Immature natural killer cell (primary cell): ENCODE data around the gene B3GNT7. TPM values are rescaled to one million over a fixed set of nuclear protein-coding genes. Genes with fewer than 3 reads are reported as not detected.
"Not testable (repeated sequence)": the region's sequence is repeated elsewhere in the genome, so short reads cannot be mapped to it uniquely, and the experiment has no call there.

Source experiments
- DNase-seq, 3 donors: peaks; one replicate each; pipeline ENCODE4 v3.0.0; 2022; ENCODE audit warnings: mixed read lengths in 1 of 3
- H3K27ac Mint-ChIP-seq, 6 donors: one replicate each; pipeline ENCODE4 v1.8.0; 2020; ENCODE audit warnings: mixed read lengths in 6 of 6, mild to moderate bottlenecking in 5 of 6, inconsistent platforms in 4 of 6, moderate library complexity in 3 of 6
- H3K27me3 Mint-ChIP-seq, 3 donors: one replicate each; pipeline ENCODE4 v1.8.0; 2020 to 2021; ENCODE audit warnings: low read depth in 3 of 3, mild to moderate bottlenecking in 3 of 3, mixed read lengths in 3 of 3, moderate library complexity in 3 of 3, inconsistent platforms in 1 of 3
- H3K36me3 Mint-ChIP-seq, 3 donors: one replicate each; pipeline ENCODE4 v1.8.0; 2020; ENCODE audit warnings: mixed read lengths in 3 of 3, inconsistent platforms in 2 of 3, mild to moderate bottlenecking in 2 of 3
- H3K4me1 Mint-ChIP-seq, 2 donors: one replicate each; pipeline ENCODE4 v1.8.0; 2020; ENCODE audit warnings: inconsistent platforms in 2 of 2, mild to moderate bottlenecking in 2 of 2, mixed read lengths in 2 of 2, moderate library complexity in 1 of 2
- H3K4me3 Mint-ChIP-seq, 5 donors: one replicate each; pipeline ENCODE4 v1.8.0; 2020; ENCODE audit warnings: mild to moderate bottlenecking in 5 of 5, mixed read lengths in 5 of 5, inconsistent platforms in 3 of 5, moderate library complexity in 3 of 5
- H3K9me3 Mint-ChIP-seq, 6 donors: one replicate each; pipeline ENCODE4 v1.8.0; 2020; ENCODE audit warnings: mild to moderate bottlenecking in 6 of 6, mixed read lengths in 6 of 6, inconsistent platforms in 4 of 6, moderate library complexity in 3 of 6
- polyA plus RNA-seq, 3 donors: library from polyadenylated mRNA; unstranded; fragments of 300-500 nt; fragmentation: Illumina TruSeq; gene quantifications; one replicate each; pipeline ENCODE4 v1.2.3, GENCODE V29; 2021

The B3GNT7 gene
- polyA plus RNA-seq, 3 donors from 2014 or later = 5.8 to 8.9 (median 7.8) TPM

DNA sequence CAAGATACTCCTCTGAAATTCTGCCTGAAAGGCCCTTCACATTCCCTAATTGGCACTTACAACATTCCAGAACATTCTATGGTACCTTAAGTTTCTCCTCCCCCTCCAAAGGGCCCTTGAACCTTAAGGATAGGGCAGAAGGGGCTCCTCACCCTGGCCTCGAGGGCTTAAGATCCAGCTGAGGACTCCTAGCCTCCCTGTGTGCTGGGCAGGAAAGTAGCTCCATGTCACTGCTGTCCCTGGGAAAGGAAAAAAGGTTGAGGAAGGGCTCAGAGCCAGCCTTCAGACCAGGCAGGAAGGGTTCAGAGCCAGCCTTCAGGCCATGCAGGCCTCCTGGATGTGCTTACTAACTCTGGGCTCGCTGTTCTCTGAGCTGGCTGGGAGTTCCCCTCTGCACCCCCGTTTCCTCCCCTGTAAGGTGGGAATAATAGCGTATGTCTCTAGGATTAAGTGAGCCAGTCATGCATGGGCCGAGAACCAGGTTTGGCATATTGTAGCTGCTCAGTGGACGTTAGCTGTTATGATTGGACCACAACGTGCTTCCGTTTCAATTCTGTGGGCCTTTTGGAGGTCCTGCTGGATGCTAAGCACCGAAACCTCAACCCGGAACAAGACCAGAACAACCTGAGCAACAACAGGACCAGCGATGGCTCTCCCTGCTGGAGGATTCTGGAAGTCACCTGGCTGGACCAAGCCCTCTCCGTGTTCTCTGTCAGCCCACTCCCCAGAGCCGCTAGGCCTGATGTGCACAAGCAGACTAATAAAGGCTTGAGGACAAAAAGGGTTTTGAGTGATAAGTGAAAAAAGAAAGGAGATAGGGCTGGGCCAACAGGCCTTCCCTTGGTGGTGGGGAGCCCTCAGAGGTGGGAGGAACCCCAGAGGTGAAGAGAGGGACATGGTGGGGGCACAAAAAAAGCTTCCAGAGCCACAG, 1.0 kb upstream of the B3GNT7 start:
- peaks cover 71 to 72% of the 10 kb centered on the region in 2 donors for H3K4me1 Mint-ChIP-seq
- peak overlapping the region; percentile 93 to 98 (median 96) for H3K4me3 Mint-ChIP-seq
- H3K27me3 Mint-ChIP-seq = peaks cover 28 to 44% (median 37%) of the 10 kb centered on the region in 3 donors
- no peaks in the 10 kb centered on the region for H3K9me3 Mint-ChIP-seq
- H3K27ac Mint-ChIP-seq = peak overlapping the region; percentile 99 to 100 (median 100)
- no peaks in the 10 kb centered on the region for H3K36me3 Mint-ChIP-seq
- DNase-seq = peak; percentile 70 to 82 (median 73)

DNA sequence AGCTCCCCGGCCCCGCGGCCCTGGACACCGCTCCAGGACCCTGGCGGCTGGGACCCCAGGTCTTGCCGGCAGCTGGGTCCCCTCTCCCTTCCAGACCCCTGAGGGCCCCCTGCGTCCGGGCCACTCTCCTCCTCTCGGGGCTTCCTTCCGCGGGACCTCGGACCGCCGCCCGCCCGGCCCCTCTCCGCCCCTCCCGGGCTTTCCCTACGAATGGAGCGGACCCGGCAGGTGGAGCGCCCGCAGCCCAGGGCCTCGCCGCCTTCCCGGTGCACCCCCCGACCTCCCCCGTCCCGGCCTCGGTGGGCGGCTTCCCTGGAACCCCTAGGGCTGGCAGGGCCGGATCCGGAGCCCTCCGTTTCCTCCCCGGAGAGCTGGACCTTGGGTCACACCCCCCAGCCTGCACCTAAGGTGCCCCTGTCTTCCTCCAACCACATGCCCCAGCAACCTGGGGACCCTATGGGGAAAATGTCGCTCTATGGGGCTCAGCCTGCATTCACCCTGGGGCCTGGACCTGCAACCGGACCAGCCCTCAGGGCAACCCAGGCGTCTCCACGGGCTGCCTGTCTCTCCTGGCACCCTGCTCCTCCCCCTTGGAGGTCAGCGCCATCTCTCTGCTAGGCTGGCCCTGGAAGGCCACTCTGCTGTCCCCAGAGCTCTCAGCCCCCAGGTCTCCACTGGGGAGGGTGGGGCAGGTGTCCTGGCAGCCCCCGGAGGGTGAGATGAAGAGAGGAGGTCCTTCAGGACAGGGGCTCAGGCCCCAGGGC, 730 bp downstream of the B3GNT7 start:
- Mint-ChIP-seq H3K27ac (peak overlapping the region; percentile 68 to 95 (median 92)), H3K27me3 (peaks cover 28 to 40% (median 37%) of the 10 kb centered on the region in 3 donors), H3K4me3 (peak overlapping the region; percentile 83 to 89 (median 85)), H3K9me3 (no peaks in the 10 kb centered on the region), H3K4me1 (peaks cover 61 to 70% of the 10 kb centered on the region in 2 donors), H3K36me3 (no peaks in the 10 kb centered on the region)
- DNase-seq = no peak

DNA sequence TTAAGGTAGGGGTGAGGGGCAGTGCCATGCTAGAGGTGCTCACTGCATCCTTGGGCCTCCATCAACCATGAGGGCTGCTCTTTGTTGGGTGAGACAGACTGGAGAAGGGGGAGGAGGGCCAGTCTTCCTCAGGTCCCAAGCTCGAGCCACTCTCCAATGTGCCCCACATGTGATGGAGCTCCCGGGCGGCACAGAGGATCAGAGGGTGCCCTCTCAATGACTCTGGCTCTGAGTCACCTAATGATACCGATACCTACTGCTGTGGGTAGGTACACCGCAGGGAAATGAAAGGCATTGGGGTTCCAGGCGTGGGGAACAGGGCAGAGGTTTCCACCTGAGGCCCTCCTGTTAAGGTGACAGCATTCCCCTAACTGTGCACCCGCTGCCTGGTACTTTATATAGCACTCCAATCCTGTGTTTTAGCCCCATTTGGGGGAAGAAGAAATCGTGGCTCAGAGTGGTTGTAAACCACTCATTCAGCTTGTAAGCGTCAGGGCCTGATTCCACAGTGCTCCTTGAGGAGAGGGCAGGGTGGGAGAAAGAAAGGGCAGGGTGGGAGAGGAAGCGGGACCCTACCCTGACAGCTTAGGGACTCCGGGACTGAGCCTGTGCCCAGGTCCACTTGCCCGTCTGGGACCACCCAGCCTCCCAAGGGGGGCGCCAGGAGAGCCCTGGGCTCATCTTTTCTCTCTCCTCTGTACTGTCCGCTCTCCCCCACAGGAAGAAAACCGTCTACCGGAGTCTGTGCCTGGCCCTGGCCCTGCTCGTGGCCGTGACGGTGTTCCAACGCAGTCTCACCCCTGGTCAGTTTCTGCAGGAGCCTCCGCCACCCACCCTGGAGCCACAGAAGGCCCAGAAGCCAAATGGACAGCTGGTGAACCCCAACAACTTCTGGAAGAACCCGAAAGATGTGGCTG, 1.8 kb downstream of the B3GNT7 start:
- peaks cover 0 to 3% (median 3%) of the 10 kb centered on the region in 3 donors for H3K36me3 Mint-ChIP-seq
- H3K27me3 Mint-ChIP-seq = peaks cover 19 to 33% (median 27%) of the 10 kb centered on the region in 3 donors
- peak overlapping the region; percentile 83 to 89 (median 85) for H3K4me3 Mint-ChIP-seq
- peaks cover 53 to 65% of the 10 kb centered on the region in 2 donors for H3K4me1 Mint-ChIP-seq
- peak overlapping the region; percentile 68 to 95 (median 92) for H3K27ac Mint-ChIP-seq
- no peaks in the 10 kb centered on the region for H3K9me3 Mint-ChIP-seq
- no peak for DNase-seq

DNA sequence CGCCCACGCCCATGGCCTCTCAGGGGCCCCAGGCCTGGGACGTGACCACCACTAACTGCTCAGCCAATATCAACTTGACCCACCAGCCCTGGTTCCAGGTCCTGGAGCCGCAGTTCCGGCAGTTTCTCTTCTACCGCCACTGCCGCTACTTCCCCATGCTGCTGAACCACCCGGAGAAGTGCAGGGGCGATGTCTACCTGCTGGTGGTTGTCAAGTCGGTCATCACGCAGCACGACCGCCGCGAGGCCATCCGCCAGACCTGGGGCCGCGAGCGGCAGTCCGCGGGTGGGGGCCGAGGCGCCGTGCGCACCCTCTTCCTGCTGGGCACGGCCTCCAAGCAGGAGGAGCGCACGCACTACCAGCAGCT, 2.4 kb downstream of the B3GNT7 start:
- H3K27me3 Mint-ChIP-seq = peaks cover 17 to 30% (median 21%) of the 10 kb centered on the region in 3 donors
- peaks cover 46 to 59% of the 10 kb centered on the region in 2 donors for H3K4me1 Mint-ChIP-seq
- H3K4me3 Mint-ChIP-seq = peak overlapping the region in 3 of 5 donors; percentile 25 to 88 (median 51)
- H3K36me3 Mint-ChIP-seq = peaks cover 0 to 3% (median 3%) of the 10 kb centered on the region in 3 donors
- peak in 1 of 3 donors; percentile 30 for DNase-seq
- peak overlapping the region in 5 of 6 donors; percentile 51 to 89 (median 82) for H3K27ac Mint-ChIP-seq
- no peaks in the 10 kb centered on the region for H3K9me3 Mint-ChIP-seq

DNA sequence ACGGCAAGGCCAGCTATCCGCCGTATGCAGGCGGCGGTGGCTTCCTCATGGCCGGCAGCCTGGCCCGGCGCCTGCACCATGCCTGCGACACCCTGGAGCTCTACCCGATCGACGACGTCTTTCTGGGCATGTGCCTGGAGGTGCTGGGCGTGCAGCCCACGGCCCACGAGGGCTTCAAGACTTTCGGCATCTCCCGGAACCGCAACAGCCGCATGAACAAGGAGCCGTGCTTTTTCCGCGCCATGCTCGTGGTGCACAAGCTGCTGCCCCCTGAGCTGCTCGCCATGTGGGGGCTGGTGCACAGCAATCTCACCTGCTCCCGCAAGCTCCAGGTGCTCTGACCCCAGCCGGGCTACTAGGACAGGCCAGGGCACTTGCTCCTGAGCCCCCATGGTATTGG, 3.1 kb downstream of the B3GNT7 start:
- H3K4me3 Mint-ChIP-seq = peak overlapping the region in 3 of 5 donors; percentile 33 to 53 (median 36)
- no peak for DNase-seq
- peaks cover 0 to 3% (median 3%) of the 10 kb centered on the region in 3 donors for H3K36me3 Mint-ChIP-seq
- H3K9me3 Mint-ChIP-seq = no peaks in the 10 kb centered on the region
- peaks cover 39 to 52% of the 10 kb centered on the region in 2 donors for H3K4me1 Mint-ChIP-seq
- peak overlapping the region in 3 of 6 donors; percentile 55 to 84 (median 68) for H3K27ac Mint-ChIP-seq
- peaks cover 12 to 24% (median 14%) of the 10 kb centered on the region in 3 donors for H3K27me3 Mint-ChIP-seq

DNA sequence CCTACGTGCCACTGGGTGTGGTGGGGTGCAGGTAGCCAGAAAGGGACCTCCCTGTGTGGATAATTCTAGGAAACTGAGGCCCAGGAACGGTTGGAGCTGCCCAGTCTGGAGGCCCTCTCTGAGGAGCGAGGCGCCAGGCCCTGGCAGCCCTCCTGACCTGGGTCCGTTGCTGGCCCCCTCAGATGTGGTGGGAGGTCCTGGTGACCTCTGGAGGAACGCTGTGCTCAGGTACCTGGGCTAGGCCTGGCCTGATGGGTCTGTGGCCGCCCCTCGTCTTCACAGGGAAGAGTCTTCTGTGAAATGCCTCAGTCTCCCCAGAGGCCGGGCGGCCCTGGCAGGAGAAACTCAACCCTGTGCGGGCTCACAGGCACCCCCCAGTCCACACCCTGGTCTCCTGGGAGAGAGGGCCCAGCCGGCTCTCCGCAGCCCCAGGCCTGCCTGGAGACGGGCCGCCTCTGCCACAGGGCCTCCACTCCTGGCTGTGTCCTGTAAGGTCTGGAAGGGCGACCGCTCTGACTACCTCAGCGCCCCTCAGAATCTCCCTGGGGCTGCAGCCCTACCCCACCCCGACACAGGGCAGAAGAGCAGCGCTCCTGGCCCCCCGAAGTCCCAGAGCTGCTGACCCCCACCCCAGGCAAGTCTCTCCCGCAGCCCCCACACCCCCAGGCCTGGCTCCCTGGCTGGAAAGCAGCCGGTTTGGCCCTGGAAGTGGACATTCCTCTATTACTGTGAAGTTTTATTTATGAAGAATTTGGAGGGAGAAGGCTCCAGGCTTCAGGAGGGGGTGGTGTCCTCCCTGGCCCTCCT, 3.7 kb downstream of the B3GNT7 start:
- no peaks in the 10 kb centered on the region for H3K9me3 Mint-ChIP-seq
- H3K27me3 Mint-ChIP-seq = peaks cover 8 to 18% (median 10%) of the 10 kb centered on the region in 3 donors
- H3K27ac Mint-ChIP-seq = peak overlapping the region in 5 of 6 donors; percentile 14 to 79 (median 55)
- no peak for DNase-seq
- H3K36me3 Mint-ChIP-seq = peaks cover 0 to 3% (median 3%) of the 10 kb centered on the region in 3 donors
- H3K4me1 Mint-ChIP-seq = peaks cover 34 to 46% of the 10 kb centered on the region in 2 donors
- no peak overlapping the region for H3K4me3 Mint-ChIP-seq

DNA sequence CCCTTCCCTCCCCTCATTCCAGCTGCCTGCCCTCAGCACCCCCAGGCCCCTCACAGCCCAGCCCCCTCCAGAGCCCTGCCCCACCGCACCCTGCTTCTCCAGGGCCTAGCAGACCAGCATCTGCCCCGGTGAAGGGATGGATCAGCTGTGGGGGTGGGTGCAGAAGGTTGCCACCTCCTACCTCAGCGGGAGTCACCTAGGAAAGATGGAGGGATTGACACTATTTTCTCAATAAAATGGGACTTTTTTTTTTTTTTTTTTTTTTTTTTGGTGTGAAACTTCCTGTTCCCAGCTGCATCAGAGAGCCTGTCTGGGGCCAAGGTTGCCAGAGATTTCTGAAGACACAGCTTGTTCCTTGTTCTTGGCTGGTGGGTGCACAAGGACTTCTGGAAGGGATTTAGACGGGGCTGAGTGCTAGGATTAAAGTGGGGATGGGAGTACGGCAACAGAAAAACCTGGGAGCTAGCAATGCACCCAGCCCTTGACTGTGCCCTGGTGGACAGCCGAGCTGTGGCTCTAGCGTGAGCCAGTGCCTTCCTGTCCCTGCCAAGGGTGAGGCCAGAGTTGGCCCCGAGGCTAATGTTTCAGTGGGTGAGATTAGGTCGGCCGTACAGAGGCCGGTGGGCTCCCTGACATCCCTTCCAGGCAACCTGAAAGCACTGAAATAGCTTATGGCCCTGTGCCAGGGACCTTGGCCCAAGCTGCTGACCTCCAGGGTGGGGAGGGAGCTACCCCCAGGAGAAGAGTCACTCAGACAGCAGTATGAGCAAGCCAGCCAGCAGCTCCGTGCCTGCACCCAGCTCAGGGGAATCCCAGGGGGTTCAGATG, 4.6 kb downstream of the B3GNT7 start:
- no peak overlapping the region for H3K4me3 Mint-ChIP-seq
- peaks cover 1 to 10% (median 2%) of the 10 kb centered on the region in 3 donors for H3K27me3 Mint-ChIP-seq
- no peaks in the 10 kb centered on the region for H3K9me3 Mint-ChIP-seq
- H3K27ac Mint-ChIP-seq = peak overlapping the region; percentile 66 to 93 (median 79)
- peaks cover 0 to 3% (median 3%) of the 10 kb centered on the region in 3 donors for H3K36me3 Mint-ChIP-seq
- DNase-seq = no peak
- peaks cover 27 to 39% of the 10 kb centered on the region in 2 donors for H3K4me1 Mint-ChIP-seq

DNA sequence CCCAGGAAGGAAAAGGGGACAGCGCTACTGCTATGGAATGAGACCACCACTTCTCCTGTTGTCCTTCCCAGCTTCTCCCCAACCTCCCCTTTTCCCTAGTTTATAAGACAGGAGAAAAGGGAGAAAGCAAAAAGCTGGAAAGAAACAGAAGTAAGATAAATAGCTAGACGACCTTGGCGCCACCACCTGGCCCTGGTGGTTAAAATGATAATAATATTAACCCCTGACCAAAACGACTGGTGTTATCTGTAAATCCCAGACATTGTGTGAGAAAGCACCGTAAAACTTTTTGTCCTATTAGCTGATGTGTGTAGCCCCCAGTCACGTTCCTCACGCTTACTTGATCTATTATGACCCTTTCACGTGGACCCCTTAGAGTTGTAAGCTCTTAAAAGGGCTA, 5.2 kb downstream of the B3GNT7 start:
- H3K4me3 Mint-ChIP-seq, H3K27me3 Mint-ChIP-seq, H3K36me3 Mint-ChIP-seq, H3K9me3 Mint-ChIP-seq, DNase-seq: not testable (repeated sequence)
- H3K27ac Mint-ChIP-seq = peak overlapping the region in 5 of 6 donors; percentile 66 to 93 (median 79)
- peaks cover 30 to 43% of the 10 kb centered on the region in 2 donors for H3K4me1 Mint-ChIP-seq

DNA sequence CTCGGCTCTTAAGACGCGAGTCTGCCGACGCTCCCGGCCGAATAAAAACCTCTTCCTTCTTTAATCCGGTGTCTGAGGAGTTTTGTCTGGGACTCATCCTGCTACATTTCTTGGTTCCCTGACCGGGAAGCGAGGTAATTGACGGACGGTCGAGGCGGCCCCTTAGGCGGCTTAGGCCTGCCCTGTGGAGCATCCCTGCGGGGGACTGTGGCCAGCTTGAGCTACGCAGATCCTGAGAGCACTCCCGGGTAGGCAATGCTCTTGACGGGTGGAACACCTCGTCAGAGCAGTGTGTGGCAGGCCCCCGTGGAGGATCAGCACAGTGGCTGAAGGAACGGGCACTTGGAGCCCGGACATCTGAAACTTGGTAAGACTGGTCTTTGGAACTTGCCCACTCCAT, 5.6 kb downstream of the B3GNT7 start:
- Mint-ChIP-seq H3K27ac (peak overlapping the region in 2 of 6 donors; percentile 10 to 50), H3K4me3 (peak overlapping the region in 1 of 5 donors; percentile 30), H3K4me1 (peaks cover 34 to 47% of the 10 kb centered on the region in 2 donors)
- DNase-seq, H3K27me3 Mint-ChIP-seq, H3K36me3 Mint-ChIP-seq, H3K9me3 Mint-ChIP-seq: not testable (repeated sequence)

DNA sequence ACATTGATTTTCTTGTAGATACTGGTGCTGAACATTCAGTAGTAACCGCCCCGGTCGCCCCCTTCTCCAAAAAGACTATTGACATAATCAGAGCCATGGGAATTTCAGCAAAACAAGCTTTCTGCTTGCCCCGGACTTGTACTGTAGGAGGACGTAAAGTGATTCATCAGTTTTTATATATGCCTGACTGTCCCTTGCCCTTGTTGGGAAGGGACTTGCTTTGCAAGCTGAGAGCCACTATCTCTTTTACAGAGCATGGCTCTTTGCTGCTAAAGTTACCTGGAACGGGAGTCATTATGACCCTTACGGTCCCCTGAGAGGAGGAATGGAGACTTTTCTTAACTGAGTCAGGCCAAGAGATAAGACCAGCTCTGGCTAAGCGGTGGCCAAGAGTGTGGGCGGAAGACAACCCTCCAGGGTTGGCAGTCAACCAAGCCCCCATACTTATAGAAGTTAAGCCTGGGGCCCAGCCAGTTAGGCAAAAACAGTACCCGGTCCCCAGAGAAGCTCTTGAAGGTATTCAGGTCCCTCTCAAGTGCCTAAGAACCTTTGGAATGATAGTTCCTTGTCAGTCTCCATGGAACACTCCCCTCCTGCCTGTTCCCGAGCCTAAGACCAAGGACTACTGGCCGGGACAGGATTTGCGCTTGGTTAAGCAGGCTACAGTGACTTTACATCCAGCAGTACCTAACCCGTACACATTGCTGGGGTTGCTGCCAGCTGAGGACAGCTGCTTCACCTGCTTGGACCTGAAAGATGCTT, 8.1 kb downstream of the B3GNT7 start:
- not testable (repeated sequence) for DNase-seq, H3K36me3 Mint-ChIP-seq, H3K4me3 Mint-ChIP-seq, H3K9me3 Mint-ChIP-seq, H3K27me3 Mint-ChIP-seq
- peaks cover 27 to 36% of the 10 kb centered on the region in 2 donors for H3K4me1 Mint-ChIP-seq
- H3K27ac Mint-ChIP-seq = peak overlapping the region in 5 of 6 donors; percentile 36 to 85 (median 74)

DNA sequence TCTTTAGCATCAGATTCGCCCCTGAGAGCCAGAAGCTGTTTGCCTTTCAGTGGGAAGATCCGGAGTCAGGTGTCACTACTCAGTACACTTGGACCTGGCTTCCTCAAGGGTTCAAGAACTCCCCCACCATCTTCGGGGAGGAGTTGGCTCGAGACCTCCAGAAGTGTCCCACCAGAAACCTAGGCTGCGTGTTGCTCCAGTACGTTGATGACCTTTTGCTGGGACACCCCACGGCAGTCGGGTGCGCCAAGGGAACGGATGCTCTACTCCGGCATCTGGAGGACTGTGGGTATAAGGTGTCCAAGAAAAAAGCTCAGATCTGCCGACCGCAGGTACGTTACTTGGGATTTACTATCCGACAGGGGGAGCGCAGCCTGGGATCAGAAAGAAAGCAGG, 8.7 kb downstream of the B3GNT7 start:
- not testable (repeated sequence) for H3K9me3 Mint-ChIP-seq, H3K36me3 Mint-ChIP-seq, DNase-seq, H3K4me3 Mint-ChIP-seq, H3K27me3 Mint-ChIP-seq
- H3K4me1 Mint-ChIP-seq = peaks cover 26 to 36% of the 10 kb centered on the region in 2 donors
- peak overlapping the region in 5 of 6 donors; percentile 26 to 85 (median 40) for H3K27ac Mint-ChIP-seq
